Caco-2 (cell line): ENCODE measurements around the gene ABCC1. TPM values are rescaled to one million over a fixed set of nuclear protein-coding genes. Genes with fewer than 3 reads are reported as not detected.

Experiments used
- BruUV-seq: library from RNA; stranded (reverse); fragments of 400-500 nt; replicated peaks from 2 replicates; lab custom pipeline; 2021; lab: Mats Ljungman, UMichigan
- CTCF ChIA-PET: fragments of 300-600 bp; sonication (Branson Sonifier 250); formaldehyde crosslinking; loops from one replicate; lab custom pipeline; 2022; ENCODE audit warnings: antibody characterized with exemption; lab: Charles Lee
- POLR2A ChIA-PET: fragments of 300-600 bp; sonication (Branson Sonifier 250); formaldehyde crosslinking; loops from one replicate; lab custom pipeline; 2022; ENCODE audit warnings: antibody characterized with exemption; lab: Charles Lee
- DNase-seq, 2 experiments: peaks; one replicate each; pipeline versions ENCODE4 v3.0.0 to v3.0.0-alpha.2; 2020 to 2022
- H3K27me3 ChIP-seq: replicated peaks from 2 replicates; pipeline ENCODE4 v1.6.0; 2011; ENCODE audit warnings: low read length; ENCODE audit not compliant: control insufficient read depth, insufficient read depth
- H3K36me3 ChIP-seq: 2 replicates; pipeline ENCODE4 v1.5.1; 2011; ENCODE audit warnings: low read length; ENCODE audit not compliant: control insufficient read depth, insufficient read depth
- H3K4me1 ChIP-seq: fragments of 250-450 bp; sonication (Bioruptor Pico); 2 replicates; pipeline ENCODE4 v1.5.1; 2020; ENCODE audit warnings: mild to moderate bottlenecking
- H3K4me3 ChIP-seq: 2 replicates; pipeline ENCODE4 v1.5.1; 2011; ENCODE audit warnings: low read depth, mild to moderate bottlenecking, control low read depth, low read length
- H3K9me3 ChIP-seq: fragments of 250-450 bp; sonication (Bioruptor Pico); 2 replicates; pipeline ENCODE4 v1.5.1; 2020; ENCODE audit warnings: mild to moderate bottlenecking, moderate library complexity
- H3K27ac Mint-ChIP-seq: one replicate; pipeline ENCODE4 v1.8.0; 2022; ENCODE audit warnings: mixed read lengths; ENCODE audit not compliant: unreplicated experiment
- H3K27me3 Mint-ChIP-seq: one replicate; pipeline ENCODE4 v1.8.0; 2022; ENCODE audit warnings: mixed read lengths; ENCODE audit not compliant: insufficient read depth, unreplicated experiment
- H3K36me3 Mint-ChIP-seq: one replicate; pipeline ENCODE4 v1.8.0; 2022; ENCODE audit warnings: mild to moderate bottlenecking, mixed read lengths; ENCODE audit not compliant: insufficient read depth, unreplicated experiment
- H3K4me1 Mint-ChIP-seq: one replicate; pipeline ENCODE4 v1.8.0; 2022; ENCODE audit warnings: low read depth, mixed read lengths; ENCODE audit not compliant: unreplicated experiment
- H3K4me3 Mint-ChIP-seq: one replicate; pipeline ENCODE4 v1.8.0; 2022; ENCODE audit warnings: mild to moderate bottlenecking, moderate library complexity, mixed read lengths; ENCODE audit not compliant: unreplicated experiment
- H3K9me3 Mint-ChIP-seq: one replicate; pipeline ENCODE4 v1.8.0; 2022; ENCODE audit warnings: mixed read lengths; ENCODE audit not compliant: unreplicated experiment
- intact Hi-C: fragments of 100-400 bp; cut with micrococcal nuclease; formaldehyde crosslinking; loops from one replicate; pipeline ENCODE4 v1.10.0; 2022; ENCODE audit not compliant: unreplicated experiment
- total RNA-seq: library from RNA; stranded (reverse); gene quantifications from 2 replicates; pipeline ENCODE4 v1.2.3, GENCODE V29; 2022
- TF ChIP-seq, protein P1 (sequence below), 2 experiments: fragments of 200-600 bp in 1 of 2; IDR thresholded peaks; 1 replicate in 1 of 2; 2 replicates in 1 of 2; pipeline versions ENCODE4 v1.5.1 to v1.8.0; 2011 to 2022; ENCODE audit warnings: antibody characterized with exemption in 1 of 2, control low read depth in 1 of 2, inconsistent platforms in 1 of 2, low read depth in 1 of 2, low read length in 1 of 2, mild to moderate bottlenecking in 1 of 2, moderate library complexity in 1 of 2; ENCODE audit not compliant: insufficient read depth in 1 of 2, severe bottlenecking in 1 of 2, unreplicated experiment in 1 of 2

Gene ABCC1
- total RNA-seq, 1 experiment from 2014 or later: 22.3 TPM

DNA sequence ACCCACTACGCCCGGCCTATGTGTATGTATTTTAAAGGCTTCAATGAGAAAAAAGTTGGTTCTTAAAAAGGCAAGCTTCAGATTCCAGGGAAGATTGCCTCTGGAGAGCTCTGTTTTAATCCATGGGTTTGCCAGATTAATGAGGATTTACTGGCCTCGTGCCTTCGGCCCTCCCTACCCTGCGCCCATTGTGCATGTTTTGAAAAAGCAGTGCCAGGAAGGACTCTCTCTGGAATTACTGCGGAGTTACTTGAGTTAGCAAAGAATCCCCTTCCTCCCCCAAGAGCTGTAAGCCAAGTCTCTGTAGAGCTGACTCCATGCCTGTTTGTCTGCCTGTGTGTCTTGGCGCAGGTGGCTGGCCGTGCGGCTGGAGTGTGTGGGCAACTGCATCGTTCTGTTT, 175.0 kb downstream of the ABCC1 start:
- Histone ChIP-seq H3K9me3 (no peaks in the 10 kb centered on the region), H3K4me1 (no peaks in the 10 kb centered on the region), H3K36me3 (no peaks in the 10 kb centered on the region), H3K4me3 (no peak overlapping the region), H3K27me3 (no peaks in the 10 kb centered on the region)
- TF ChIP-seq, protein P1, sequence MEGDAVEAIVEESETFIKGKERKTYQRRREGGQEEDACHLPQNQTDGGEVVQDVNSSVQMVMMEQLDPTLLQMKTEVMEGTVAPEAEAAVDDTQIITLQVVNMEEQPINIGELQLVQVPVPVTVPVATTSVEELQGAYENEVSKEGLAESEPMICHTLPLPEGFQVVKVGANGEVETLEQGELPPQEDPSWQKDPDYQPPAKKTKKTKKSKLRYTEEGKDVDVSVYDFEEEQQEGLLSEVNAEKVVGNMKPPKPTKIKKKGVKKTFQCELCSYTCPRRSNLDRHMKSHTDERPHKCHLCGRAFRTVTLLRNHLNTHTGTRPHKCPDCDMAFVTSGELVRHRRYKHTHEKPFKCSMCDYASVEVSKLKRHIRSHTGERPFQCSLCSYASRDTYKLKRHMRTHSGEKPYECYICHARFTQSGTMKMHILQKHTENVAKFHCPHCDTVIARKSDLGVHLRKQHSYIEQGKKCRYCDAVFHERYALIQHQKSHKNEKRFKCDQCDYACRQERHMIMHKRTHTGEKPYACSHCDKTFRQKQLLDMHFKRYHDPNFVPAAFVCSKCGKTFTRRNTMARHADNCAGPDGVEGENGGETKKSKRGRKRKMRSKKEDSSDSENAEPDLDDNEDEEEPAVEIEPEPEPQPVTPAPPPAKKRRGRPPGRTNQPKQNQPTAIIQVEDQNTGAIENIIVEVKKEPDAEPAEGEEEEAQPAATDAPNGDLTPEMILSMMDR (IDR thresholded peaks at IDR 0.05; ENCODE audit: insufficient read depth in 1 of 2, low read depth in 1 of 2, low read length in 1 of 2, severe bottlenecking in 1 of 2, unreplicated experiment in 1 of 2): no peak
- Mint-ChIP-seq H3K4me1 (no peaks in the 10 kb centered on the region), H3K27ac (no peak overlapping the region), H3K36me3 (peaks cover 20% of the 10 kb centered on the region), H3K27me3 (no peaks in the 10 kb centered on the region), H3K4me3 (no peak overlapping the region), H3K9me3 (peaks cover 9% of the 10 kb centered on the region)
- ChIA-PET CTCF (no interaction called here), POLR2A (no interaction called here)
- intact Hi-C loops: no loop called here
- DNase-seq: no peak
- no TSS peak for BruUV-seq

- peaks cover 20% of the 10 kb centered on the region for H3K36me3 Mint-ChIP-seq
- H3K9me3 Mint-ChIP-seq: peaks cover 9% of the 10 kb centered on the region
- intact Hi-C loops: no loop called here
- Histone ChIP-seq H3K27me3 (no peaks in the 10 kb centered on the region), H3K4me1 (no peaks in the 10 kb centered on the region), H3K36me3 (no peaks in the 10 kb centered on the region), H3K9me3 (no peaks in the 10 kb centered on the region), H3K4me3 (no peak overlapping the region)
- ChIA-PET CTCF (no interaction called here), POLR2A (no interaction called here)
- no peak overlapping the region for H3K27ac Mint-ChIP-seq
- H3K4me3 Mint-ChIP-seq: no peak overlapping the region
- no peaks in the 10 kb centered on the region for H3K27me3 Mint-ChIP-seq
- no TSS peak for BruUV-seq
- no peak for DNase-seq
- TF ChIP-seq, protein P1 (IDR thresholded peaks at IDR 0.05; ENCODE audit: insufficient read depth in 1 of 2, low read depth in 1 of 2, low read length in 1 of 2, severe bottlenecking in 1 of 2, unreplicated experiment in 1 of 2): no peak
- no peaks in the 10 kb centered on the region for H3K4me1 Mint-ChIP-seq
These were observed 175.6 kb downstream of the ABCC1 start for GRCh38 chr16:16124974-16125373.

- intact Hi-C loops: loop anchor here (1.0 kb wide), 3 partner anchors 53 to 361 kb away; no protein-coding TSS in a partner anchor
- ChIA-PET CTCF (interaction anchor here (1.6 kb wide), 1 partner anchor 252 kb away, joined by 12 read pairs; no protein-coding TSS in a partner anchor), POLR2A (no interaction called here)
- H3K36me3 ChIP-seq: no peaks in the 10 kb centered on the region
- Mint-ChIP-seq H3K27ac (peak overlapping the region; percentile 50), H3K4me1 (no peaks in the 10 kb centered on the region), H3K36me3 (peaks cover 14% of the 10 kb centered on the region), H3K4me3 (no peak overlapping the region), H3K27me3 (no peaks in the 10 kb centered on the region), H3K9me3 (peaks cover 9% of the 10 kb centered on the region)
- TF ChIP-seq, protein P1 (IDR thresholded peaks at IDR 0.05; ENCODE audit: insufficient read depth in 1 of 2, low read depth in 1 of 2, low read length in 1 of 2, severe bottlenecking in 1 of 2, unreplicated experiment in 1 of 2): no peak
- H3K9me3 ChIP-seq: no peaks in the 10 kb centered on the region
- BruUV-seq: no TSS peak
- no peaks in the 10 kb centered on the region for H3K27me3 ChIP-seq
- no peaks in the 10 kb centered on the region for H3K4me1 ChIP-seq
- no peak overlapping the region for H3K4me3 ChIP-seq
- no peak for DNase-seq
These were observed 177.5 kb downstream of the ABCC1 start for GRCh38 chr16:16126896-16127295.
